Adipose tissue (tissue), 3 donors: ENCODE measurements around the gene FRAS1. TPM values are rescaled to one million over a fixed set of nuclear protein-coding genes. Genes with fewer than 3 reads are reported as not detected.
"Not testable (repeated sequence)": the region's sequence is repeated elsewhere in the genome, so short reads cannot be mapped to it uniquely, and the experiment has no call there.

Source experiments
- H3K27ac ChIP-seq: one replicate; pipeline ENCODE4 v1.5.1; 2013; ENCODE audit warnings: low read depth, low read length
- WGBS, 3 donors: extraction: QIAGEN DNeasy Blood & Tissue Kit; methylation state at CpG; one replicate each; pipeline ENCODE4 v1.1.7; 2013; 5-methylcytosine and 5-hydroxymethylcytosine counted together
- polyA plus RNA-seq, 3 donors: library from polyadenylated mRNA; stranded (reverse); fragments of 200-250 nt; gene quantifications; one replicate each; pipeline ENCODE4 v1.2.3, GENCODE V29; 2013
- donor health status: healthy with polysubstance abuse.
- donor health status: Bipolar disorder and iron deficiency.
- donor health status: healthy.

The FRAS1 gene
- polyA plus RNA-seq, 3 donors: 0.34 to 2.3 (median 0.48) TPM

DNA sequence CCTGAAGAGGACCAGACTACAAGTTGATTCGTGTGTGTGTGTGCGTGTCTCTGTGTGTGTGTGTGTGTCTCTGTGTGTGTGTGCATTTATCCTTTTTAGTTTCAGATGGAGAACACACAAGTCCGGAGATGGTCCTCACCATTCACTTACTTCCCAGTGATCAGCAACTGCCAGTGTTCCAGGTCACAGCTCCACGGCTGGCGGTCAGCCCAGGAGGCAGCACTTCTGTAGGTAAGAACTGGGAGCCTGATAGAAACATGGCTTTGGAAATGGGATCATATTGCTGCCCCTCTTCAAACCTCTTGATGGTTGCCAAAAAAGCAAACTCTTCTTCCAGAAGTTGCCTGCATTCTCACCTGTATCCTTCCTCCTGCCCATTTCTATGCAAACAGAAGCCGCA, 371.9 kb downstream of the FRAS1 start:
- no peak overlapping the region for H3K27ac ChIP-seq
- WGBS, 3 donors: 94 to 95% (median 95%) methylated on average over 6 of the region's 6 CpGs

DNA sequence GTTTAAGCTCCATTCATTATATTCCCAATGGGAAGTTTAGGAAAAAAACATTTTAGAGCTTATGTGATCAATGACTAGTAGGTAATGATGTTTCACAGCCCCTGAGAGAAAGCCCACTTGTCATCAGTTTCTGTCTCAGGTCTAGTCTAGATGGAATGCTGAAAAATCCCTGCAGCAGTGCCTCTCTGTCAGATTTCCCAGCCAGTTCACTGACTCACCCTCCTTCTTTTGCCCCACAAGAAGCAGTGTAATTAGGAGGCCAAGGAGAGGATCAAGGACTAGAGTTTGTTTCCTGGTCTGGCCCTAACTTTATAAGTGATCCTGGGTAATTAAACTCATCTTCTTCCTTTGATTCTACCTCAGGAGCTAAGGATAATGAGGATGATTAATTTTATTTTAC, 375.8 kb downstream of the FRAS1 start:
- H3K27ac ChIP-seq: no peak overlapping the region

DNA sequence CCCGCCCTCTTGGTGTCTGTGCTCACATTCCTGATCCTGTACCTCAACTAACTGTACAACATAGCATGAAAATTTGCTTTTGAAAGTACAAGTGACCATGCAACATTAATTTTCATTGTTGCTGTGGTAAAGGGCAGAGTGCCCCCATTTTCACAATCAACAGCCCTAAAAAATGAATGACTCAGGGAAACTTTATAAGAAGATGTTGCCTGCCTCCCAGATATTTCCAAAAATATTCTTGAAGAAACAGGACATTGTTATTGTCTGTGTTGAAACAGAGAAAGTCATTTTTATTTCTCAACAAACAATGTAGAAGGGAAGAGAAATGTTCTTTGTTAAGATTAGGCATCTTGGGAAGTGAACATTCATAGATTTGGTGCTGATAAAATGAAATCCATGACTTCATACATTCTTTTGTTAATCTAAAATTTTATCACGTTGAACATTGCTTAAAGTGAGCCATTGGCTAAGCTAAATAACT, 380.5 kb downstream of the FRAS1 start:
- H3K27ac ChIP-seq: no peak overlapping the region
- WGBS, 3 donors: 59 to 82% (median 73%) methylated on average over 2 of the region's 2 CpGs

DNA sequence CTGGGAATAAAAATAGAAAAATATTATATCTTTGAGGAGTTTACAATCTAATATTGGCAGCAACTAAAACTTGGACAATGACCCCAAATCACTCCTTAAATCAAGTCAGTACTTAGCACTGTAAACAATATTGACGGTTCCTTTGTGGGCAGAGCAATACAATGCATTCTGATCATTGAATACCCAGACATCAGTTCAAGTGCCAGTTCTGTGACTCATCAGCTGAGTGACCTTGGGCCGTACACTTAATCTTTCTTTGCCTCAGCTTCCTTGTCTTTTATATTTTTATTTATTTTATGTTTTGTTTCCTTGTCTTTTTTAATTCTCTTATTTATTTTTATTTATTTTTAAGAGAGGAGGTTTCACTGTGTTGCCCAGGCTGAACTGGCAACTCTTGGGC, 382.2 kb downstream of the FRAS1 start:
- WGBS, 3 donors: 30 to 87% (median 70%) methylated on average over 2 of the region's 2 CpGs
- H3K27ac ChIP-seq: no peak overlapping the region

DNA sequence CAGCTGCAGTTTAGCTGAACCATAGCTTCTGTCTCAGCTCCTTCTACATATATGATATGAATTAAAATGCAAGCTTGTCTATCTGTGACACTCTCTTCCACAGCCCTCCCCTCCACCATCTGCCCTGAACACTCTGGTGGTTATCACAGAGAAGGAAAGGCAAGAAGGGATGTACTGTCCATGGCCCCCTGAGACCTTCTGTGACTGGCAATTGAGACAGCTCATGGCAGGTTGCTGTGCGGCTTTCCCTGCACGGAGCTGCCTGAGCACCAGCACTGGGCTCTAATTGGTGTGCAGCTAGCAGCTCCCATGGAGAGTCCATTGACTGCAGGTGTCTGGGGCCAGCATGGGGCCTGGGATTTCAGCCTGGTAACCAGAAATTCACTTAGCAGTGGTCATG, 384.6 kb downstream of the FRAS1 start:
- 84 to 92% (median 89%) methylated on average over 2 of the region's 2 CpGs for WGBS, 3 donors
- H3K27ac ChIP-seq: no peak overlapping the region

DNA sequence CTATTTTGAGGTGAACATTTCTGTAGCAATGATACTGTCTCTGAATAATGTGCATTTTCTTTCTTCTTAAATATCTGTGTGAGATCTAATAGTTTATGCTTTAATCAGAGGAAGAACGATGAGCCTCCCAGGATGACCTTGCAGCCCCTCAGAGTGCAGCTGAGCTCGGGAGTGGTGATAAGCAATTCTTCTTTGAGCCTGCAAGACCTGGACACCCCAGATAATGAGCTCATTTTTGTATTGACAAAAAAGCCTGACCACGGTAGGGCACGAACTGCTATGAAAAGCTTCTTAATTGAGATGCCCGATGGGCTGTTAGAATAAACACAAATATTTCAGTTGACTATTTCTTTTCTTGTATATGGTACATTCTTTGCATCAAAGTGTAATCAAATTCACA, 389.5 kb downstream of the FRAS1 start:
- 73 to 87% (median 86%) methylated on average over 5 of the region's 5 CpGs for WGBS, 3 donors
- H3K27ac ChIP-seq: no peak overlapping the region

DNA sequence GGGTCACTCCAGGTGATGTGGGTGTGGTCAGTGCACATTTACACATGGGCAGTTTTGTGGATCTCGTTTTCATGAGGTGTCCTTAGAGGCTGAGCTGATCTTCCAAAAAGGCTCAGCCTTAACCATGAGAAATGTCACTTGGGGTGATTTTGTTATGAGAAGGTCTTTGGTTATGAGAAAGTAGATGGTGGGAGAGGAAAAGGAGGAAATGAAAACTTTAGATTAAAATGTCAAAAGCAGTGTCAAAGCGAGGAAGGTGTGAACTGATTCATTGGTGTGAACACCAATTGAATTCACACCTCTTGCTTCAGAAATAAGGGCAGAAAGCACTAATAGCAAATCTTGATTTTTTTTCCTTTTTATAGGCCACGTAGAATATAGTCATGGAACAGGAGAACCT, 394.3 kb downstream of the FRAS1 start:
- 54 to 73% (median 73%) methylated on average over 3 of the region's 3 CpGs for WGBS, 3 donors
- no peak overlapping the region for H3K27ac ChIP-seq

DNA sequence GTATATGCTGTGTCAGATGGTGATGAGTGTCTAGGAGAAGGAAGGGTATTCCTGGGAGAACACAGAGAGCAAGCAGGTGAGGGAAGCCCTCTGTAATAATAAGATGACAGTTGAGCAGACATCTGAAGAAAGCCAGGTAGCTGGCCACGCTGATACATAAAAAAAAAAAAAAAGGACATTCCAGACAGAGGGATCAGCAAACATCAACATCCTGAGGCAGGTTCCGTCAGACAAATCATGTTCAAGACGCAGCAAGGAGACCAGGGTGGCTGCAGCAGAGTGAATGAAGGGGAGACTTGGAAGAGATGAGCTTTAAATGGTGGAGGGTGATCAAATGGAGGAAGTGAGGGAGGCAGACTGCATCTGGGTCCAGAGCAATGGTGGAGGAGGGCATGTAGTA, 396.9 kb downstream of the FRAS1 start:
- 74 to 83% (median 76%) methylated on average over 3 of the region's 3 CpGs for WGBS, 3 donors
- no peak overlapping the region for H3K27ac ChIP-seq

DNA sequence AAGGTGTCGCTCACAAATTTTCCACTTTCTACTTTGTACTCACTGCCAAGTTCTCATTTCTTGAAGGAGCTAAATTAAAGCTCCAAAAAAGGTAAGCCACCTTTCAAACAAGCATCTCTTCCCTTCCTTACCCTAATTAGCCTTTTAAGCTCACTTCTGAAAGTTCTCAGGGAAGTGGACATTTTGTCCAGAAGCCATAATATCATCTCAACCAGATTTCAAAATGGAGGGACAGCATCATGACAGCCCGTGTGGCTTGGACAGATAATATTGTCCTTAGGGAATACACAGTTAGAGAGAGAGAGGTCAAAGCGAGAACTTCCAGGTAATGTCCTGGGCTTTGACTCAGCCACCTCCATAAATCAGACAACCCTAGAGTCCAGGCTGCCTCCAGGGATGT, 400.6 kb downstream of the FRAS1 start:
- 60 to 74% (median 60%) methylated on average over 3 of the region's 3 CpGs for WGBS, 3 donors
- no peak overlapping the region for H3K27ac ChIP-seq

DNA sequence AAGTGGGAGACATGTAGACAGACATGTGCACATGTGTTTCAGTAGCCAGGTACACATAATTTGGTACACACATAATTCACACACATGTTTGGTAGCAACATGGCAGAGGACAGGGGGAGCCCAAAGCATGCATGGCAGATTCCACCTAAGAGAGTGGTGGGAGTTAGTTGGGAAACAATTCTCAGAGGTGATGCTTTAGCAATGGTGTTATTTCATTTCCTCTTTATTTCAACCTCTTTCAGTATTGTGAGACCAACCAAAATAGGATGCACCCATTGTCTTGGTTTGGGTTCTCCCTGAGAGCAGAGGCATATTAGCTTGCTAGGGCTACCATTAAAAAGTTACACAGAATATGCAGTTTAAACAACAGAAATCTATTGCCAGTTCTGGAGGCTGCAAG, 402.2 kb downstream of the FRAS1 start:
- no peak overlapping the region for H3K27ac ChIP-seq

DNA sequence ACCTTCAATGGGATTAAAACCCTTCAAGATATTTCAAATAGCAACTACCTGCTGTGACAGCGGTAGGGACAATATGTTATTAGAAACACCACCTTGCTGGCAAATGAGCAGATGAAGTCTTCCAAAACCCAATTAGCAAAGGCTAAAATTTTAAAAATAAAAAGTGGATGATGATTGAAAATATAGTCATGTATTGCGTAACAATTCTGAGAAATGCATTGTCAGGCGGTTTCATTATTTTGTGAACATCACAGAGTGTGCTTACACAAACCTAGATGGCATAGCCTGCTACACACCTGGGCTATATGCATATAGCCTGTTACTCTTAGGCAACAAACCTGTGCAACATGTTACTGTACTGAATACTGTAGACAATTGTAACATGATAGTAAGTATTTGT, 403.2 kb downstream of the FRAS1 start:
- H3K27ac ChIP-seq: no peak overlapping the region
- WGBS, 3 donors: 96 to 97% (median 96%) methylated on average over 3 of the region's 3 CpGs

DNA sequence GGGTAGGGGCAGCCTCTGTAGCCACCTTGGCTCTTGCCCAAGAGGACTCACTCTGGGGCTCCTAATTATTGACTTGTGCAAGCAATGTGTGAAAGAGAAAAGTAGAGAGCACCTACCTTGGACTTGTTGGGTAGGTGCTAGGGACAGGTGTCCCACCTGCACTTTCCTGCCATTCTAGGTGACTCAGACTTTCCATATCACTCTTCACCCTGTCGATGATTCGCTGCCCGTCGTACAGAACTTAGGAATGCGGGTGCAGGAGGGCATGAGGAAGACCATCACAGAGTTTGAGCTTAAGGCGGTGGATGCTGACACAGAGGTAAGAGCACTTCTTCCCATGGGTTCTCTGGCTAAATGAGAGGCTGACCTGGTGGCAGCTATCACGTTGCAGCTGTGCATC, 407.1 kb downstream of the FRAS1 start:
- 73 to 88% (median 79%) methylated on average over 7 of the region's 7 CpGs for WGBS, 3 donors
- no peak overlapping the region for H3K27ac ChIP-seq

DNA sequence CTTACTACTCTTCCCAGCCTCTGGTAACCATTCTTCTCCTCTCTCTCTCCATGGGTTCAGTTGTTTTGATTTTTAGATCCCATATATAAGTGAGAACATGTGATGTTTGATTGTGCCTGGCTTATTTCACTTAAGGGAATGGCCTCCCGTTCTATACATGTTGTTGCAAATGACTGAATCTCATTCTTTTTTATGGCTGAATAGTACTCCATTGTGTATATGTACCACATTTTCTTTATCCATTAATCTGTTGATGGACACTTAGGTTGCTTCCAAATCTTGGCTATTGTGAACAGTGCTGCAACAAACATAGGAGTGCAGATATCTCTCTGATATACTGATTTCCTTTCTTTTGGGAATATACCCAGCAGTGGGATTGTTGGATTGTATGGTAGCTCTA, 410.1 kb downstream of the FRAS1 start:
- WGBS, 3 donors: 0 to 95% (median 50%) methylated on average over 1 of the region's 1 CpG
- not testable (repeated sequence) for H3K27ac ChIP-seq

DNA sequence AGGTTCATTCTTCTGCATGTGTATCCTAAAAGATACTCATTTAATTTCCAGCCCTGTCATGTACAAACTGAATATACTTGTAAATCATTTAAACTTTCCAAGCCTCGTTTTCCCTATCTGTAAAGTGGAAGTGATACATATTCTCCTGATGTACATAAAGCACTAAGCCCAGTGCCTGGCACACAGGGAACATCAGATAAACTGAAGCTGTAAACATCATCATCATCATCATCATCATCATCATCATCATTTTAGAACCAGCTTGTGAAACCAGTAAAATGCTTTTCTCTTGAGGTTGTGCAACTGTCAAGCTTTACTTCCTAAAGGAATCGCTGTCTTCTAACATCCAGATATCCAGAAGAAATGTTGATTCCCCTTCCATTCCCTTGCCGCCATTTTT, 411.1 kb downstream of the FRAS1 start:
- 57 to 88% (median 76%) methylated on average over 3 of the region's 3 CpGs for WGBS, 3 donors
- H3K27ac ChIP-seq: no peak overlapping the region

DNA sequence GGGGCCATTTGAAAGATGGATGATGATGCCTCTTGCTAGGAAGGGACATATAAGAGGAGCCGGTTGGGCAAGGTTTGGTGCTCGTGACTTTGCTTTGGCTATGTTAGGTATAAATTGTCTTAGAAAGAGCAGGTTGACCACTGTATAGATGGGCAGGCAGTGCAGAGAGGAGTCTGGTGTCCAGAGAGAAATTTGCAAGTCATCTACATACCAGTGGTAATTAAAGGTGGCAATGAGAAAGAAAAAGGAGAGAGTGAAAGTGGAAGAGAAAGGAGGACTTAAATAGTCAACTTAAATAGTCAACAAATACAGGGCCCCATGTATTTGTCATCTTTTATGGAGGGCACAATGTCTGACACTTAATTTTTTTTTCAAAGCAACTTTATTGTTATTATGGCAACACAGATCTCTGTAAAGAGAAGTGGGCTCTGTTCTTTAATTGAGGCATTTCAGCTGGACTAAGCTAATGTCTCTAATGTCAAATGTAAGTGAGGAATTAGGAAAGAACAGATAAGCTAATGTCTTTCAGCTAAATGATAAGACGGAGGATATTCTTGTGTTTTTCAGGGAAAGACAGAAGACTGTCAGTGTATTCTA, 419.1 kb downstream of the FRAS1 start:
- H3K27ac ChIP-seq: no peak overlapping the region
- WGBS, 3 donors: 81 to 83% (median 83%) methylated on average over 3 of the region's 3 CpGs

DNA sequence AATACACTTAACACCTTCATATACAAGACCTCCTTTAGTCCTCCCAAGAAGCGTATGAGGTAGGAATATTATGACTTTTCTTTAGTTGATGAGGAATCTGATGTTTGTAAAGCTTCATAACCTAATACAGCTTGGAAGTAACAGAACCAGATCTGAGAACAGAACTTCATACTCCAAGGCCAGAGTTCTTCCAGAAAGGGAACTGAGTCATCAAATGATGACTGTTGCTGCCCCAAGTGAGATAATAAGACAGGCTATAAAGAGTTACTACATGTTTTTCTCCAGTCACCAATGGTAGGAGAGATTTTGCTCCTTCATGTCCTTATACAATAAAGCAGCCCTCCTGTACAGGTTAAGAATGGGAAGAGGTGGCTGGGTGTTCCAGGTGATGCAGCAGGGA, 420.2 kb downstream of the FRAS1 start:
- no peak overlapping the region for H3K27ac ChIP-seq
- 6 to 53% (median 50%) methylated on average over 1 of the region's 1 CpG for WGBS, 3 donors

DNA sequence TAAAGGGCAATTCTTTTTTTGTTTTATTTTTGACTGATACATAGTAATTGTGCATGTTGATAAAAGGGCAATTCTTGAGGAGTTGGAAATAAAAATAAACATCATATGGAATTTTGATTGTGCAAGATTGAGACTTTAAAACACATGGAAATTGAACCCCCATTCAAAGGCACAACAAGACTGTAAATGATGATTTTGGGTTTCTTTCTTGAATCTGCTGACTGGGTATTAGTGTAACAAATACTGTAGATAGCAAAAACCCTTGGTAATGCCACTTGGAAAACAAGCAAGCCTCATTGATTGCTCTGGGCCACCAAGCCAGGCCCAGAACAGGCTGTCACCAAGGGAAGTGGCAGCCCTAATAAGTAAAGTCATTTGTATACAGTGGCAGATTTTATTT, 421.4 kb downstream of the FRAS1 start:
- no peak overlapping the region for H3K27ac ChIP-seq

DNA sequence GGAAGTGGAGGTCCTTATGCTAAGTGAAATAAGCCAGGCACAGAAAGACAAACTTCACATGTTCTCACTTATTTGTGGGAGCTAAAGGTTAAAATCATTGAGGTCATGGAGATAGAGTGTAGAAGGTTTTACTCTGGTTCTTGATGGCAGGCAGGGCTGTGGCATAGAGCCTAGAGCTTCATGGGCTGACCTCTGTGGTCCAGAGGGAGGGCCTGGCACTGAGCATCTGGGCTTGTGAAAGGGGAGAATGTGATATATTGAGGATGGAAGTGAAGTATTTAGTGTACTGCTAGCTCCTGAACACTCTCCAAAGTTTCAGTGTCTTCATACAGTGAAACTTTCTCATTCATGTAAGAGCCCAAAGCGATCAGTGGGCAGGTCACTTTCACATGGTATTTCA, 423.2 kb downstream of the FRAS1 start:
- WGBS, 3 donors: 89 to 96% (median 94%) methylated on average over 1 of the region's 1 CpG
- H3K27ac ChIP-seq: no peak overlapping the region

DNA sequence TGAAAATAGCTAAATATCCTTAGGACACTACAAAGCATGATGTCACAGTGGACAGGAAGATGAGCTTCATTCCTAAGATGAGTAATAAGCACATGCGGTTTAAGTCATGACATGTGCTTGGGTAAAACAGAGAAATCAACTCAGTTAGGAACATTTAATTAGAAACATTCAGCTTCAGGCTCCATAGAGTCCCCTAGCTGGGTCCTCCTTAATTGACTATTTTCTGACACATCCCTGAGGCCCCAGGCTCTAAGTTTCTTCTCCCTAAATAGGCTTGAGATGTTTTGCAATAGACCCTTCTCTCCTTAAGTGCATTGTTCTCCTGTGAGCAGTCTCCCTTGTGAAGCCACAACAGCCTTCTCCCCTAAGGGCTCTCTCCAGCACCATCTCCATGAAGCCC, 424.1 kb downstream of the FRAS1 start:
- no peak overlapping the region for H3K27ac ChIP-seq
- WGBS, 3 donors: 84 to 96% (median 86%) methylated on average over 1 of the region's 1 CpG

DNA sequence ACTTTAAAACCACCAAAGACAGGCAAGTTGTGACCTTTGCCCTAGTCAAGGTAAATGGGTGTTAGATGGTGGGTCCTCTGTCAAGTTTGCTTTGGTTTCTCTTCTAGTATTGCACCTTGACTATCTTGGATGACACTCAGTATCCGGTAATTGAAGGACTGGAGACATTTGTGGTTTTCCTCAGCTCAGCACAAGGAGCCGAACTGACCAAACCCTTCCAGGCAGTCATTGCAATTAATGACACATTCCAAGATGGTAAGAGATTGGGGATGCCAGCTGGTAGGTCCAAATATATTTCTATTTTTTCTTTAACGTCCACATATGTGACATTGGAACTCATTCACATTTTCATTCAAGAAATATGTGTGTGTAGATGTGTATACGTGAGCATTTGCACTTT, 425.2 kb downstream of the FRAS1 start:
- no peak overlapping the region for H3K27ac ChIP-seq
- 88 to 91% (median 90%) methylated on average over 4 of the region's 4 CpGs for WGBS, 3 donors

DNA sequence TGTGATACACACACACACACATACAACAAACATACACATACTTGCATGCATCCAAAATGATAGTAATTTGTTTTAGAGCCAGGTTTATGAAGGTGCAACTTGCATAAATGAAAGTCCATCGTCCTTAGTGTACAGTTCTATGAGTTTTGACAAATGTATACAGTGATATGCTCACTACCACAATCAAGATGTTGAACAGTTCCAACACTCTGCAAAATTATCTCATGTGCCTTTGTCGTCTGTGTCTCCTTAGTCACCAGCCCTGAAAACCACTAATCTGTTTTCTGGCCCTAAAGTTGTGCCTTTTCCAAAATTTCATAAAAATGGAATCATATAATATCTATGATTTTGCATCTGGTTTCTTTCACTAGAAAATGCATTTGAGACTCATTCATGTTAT, 426.7 kb downstream of the FRAS1 start:
- H3K27ac ChIP-seq: no peak overlapping the region
- WGBS, 3 donors: 75 to 82% (median 82%) methylated on average over 2 of the region's 2 CpGs
